A673 (cell line): ENCODE data around the gene AFAP1. TPM values are rescaled to one million over a fixed set of nuclear protein-coding genes. Genes with fewer than 3 reads are reported as not detected.

ENCODE experiments used
- BruUV-seq: library from RNA; stranded (reverse); fragments of 400-500 nt; replicated peaks from 2 replicates; lab custom pipeline; 2021; lab: Mats Ljungman, UMichigan
- CTCF ChIA-PET: fragments of 300-600 bp; sonication (Branson Sonifier 250); formaldehyde crosslinking; loops from one replicate; lab custom pipeline; 2022; ENCODE audit warnings: antibody characterized with exemption; lab: Charles Lee
- POLR2A ChIA-PET: fragments of 300-600 bp; sonication (Branson Sonifier 250); formaldehyde crosslinking; loops from one replicate; lab custom pipeline; 2022; ENCODE audit warnings: antibody characterized with exemption; ENCODE audit not compliant: low non-redundant PET; lab: Charles Lee
- DNase-seq: peaks from one replicate; pipeline ENCODE4 v3.0.0-alpha.2; 2015; ENCODE audit warnings: low spot score
- H3K27ac ChIP-seq: fragments of 200-600 bp; sonication (generic); 2 replicates; pipeline ENCODE4 v1.5.1; 2016; ENCODE audit warnings: mixed run types, low read depth, mild to moderate bottlenecking, mixed read lengths, antibody characterized with exemption, low read length; ENCODE audit not compliant: poor library complexity, severe bottlenecking
- H3K27me3 ChIP-seq: fragments of 200-600 bp; sonication (generic); replicated peaks from 2 replicates; pipeline ENCODE4 v1.6.1; 2017; ENCODE audit warnings: mixed run types, low read depth, mild to moderate bottlenecking, mixed read lengths, antibody characterized with exemption, low read length; ENCODE audit not compliant: insufficient read depth, poor library complexity
- H3K36me3 ChIP-seq: fragments of 200-600 bp; sonication (generic); 2 replicates; pipeline ENCODE4 v1.6.1; 2016; ENCODE audit warnings: mixed run types, mild to moderate bottlenecking, mixed read lengths, antibody characterized with exemption, low read length; ENCODE audit not compliant: insufficient read depth, poor library complexity, severe bottlenecking
- H3K4me1 ChIP-seq: fragments of 200-600 bp; sonication (generic); 2 replicates; pipeline ENCODE4 v1.6.1; 2017; ENCODE audit warnings: mixed run types, mild to moderate bottlenecking, mixed read lengths, antibody characterized with exemption, low read length; ENCODE audit not compliant: insufficient read depth, poor library complexity, severe bottlenecking
- H3K4me3 ChIP-seq: fragments of 200-600 bp; sonication (generic); 2 replicates; pipeline ENCODE4 v1.5.1; 2016; ENCODE audit warnings: low read depth, mixed run types, mild to moderate bottlenecking, mixed read lengths, low read length; ENCODE audit not compliant: poor library complexity, severe bottlenecking
- H3K9me3 ChIP-seq: fragments of 200-600 bp; sonication (generic); 2 replicates; pipeline ENCODE4 v1.6.1; 2016; ENCODE audit warnings: mixed run types, low read depth, mild to moderate bottlenecking, mixed read lengths, antibody characterized with exemption, low read length; ENCODE audit not compliant: poor library complexity, severe bottlenecking
- EZH2 ChIP-seq: fragments of 200-600 bp; sonication (generic); IDR thresholded peaks from 2 replicates; pipeline ENCODE4 v1.6.1; 2017; ENCODE audit warnings: borderline replicate concordance, low read depth, mild to moderate bottlenecking, mixed read lengths, antibody characterized with exemption, low read length; ENCODE audit not compliant: poor library complexity, severe bottlenecking
- intact Hi-C: fragments of 100-400 bp; cut with micrococcal nuclease; formaldehyde crosslinking; loops from one replicate; pipeline ENCODE4 v1.10.0; 2022; ENCODE audit not compliant: unreplicated experiment
- total RNA-seq: library from RNA; stranded (reverse); gene quantifications from 2 replicates; pipeline ENCODE4 v1.2.3, GENCODE V29; 2021
- TF ChIP-seq, protein P1 (sequence below): fragments of 300-800, 200-600 bp; sonication (generic); conservative IDR thresholded peaks from 2 replicates; pipeline ENCODE4 v1.5.1; 2017; ENCODE audit warnings: low read depth, mild to moderate bottlenecking, antibody characterized with exemption, low read length, moderate library complexity, mixed read lengths

The AFAP1 gene
- total RNA-seq, 1 experiment from 2014 or later, result 42.6 TPM

DNA sequence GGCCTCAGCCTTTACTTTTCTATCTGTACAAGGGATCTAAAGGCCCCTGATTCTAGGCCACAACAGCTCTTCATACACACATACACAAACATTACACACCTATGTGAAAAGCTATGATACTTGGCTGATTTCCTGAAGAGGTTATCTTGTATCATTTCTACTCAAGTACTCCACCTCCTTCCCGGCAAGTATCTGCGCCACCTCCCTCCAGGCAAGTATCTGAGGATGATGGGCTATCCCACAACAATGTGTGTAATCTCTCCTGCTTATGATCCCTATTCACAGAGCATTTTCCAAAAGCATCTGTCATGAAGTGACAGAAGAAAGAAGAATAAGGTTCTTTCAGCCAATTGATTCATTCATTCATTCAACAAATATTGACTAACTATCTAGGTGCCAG, 36.8 kb downstream of the AFAP1 start:
- peak overlapping the region; percentile 24 for H3K4me3 ChIP-seq
- no peak for TF ChIP-seq EZH2
- TF ChIP-seq, protein P1, sequence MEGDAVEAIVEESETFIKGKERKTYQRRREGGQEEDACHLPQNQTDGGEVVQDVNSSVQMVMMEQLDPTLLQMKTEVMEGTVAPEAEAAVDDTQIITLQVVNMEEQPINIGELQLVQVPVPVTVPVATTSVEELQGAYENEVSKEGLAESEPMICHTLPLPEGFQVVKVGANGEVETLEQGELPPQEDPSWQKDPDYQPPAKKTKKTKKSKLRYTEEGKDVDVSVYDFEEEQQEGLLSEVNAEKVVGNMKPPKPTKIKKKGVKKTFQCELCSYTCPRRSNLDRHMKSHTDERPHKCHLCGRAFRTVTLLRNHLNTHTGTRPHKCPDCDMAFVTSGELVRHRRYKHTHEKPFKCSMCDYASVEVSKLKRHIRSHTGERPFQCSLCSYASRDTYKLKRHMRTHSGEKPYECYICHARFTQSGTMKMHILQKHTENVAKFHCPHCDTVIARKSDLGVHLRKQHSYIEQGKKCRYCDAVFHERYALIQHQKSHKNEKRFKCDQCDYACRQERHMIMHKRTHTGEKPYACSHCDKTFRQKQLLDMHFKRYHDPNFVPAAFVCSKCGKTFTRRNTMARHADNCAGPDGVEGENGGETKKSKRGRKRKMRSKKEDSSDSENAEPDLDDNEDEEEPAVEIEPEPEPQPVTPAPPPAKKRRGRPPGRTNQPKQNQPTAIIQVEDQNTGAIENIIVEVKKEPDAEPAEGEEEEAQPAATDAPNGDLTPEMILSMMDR, result no peak
- intact Hi-C loops, result no loop called here
- H3K27ac ChIP-seq, result peak overlapping the region; percentile 57
- no peaks in the 10 kb centered on the region for H3K27me3 ChIP-seq
- no peaks in the 10 kb centered on the region for H3K9me3 ChIP-seq
- H3K36me3 ChIP-seq, result no peaks in the 10 kb centered on the region
- CTCF ChIA-PET, result no interaction called here
- no peak for DNase-seq
- POLR2A ChIA-PET, result interaction anchor here (0.7 kb wide), 1 partner anchor 33 kb away, joined by 6 read pairs; no protein-coding TSS in a partner anchor
- peaks cover 81% of the 10 kb centered on the region for H3K4me1 ChIP-seq
- no TSS peak for BruUV-seq

DNA sequence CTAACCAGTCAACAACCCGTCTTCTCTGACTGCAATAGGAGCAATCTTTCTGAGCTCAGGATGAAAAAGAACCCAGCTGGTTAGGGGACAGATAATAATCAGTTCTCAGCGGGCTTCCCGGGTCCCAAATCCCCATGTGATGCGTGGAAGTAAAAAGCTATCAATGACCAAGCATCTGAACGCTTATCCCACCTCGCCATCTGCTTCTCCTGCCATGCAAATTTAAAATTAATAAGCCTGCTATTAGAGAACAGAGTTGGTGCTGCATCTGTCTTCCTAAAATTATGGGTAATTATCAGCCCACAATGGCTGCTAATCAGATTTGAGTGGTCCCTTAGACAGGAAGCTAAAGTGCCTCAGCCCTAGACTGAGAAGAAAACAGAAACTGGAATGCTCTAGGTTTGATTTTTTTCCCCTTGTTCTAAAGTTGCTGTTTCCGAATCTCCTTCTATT, 37.5 kb downstream of the AFAP1 start:
- POLR2A ChIA-PET, result interaction anchor here (0.7 kb wide), 1 partner anchor 34 kb away, joined by 6 read pairs; no protein-coding TSS in a partner anchor
- Histone ChIP-seq H3K4me3 (peak overlapping the region; percentile 24), H3K27me3 (no peaks in the 10 kb centered on the region), H3K4me1 (peaks cover 74% of the 10 kb centered on the region), H3K9me3 (no peaks in the 10 kb centered on the region), H3K27ac (peak overlapping the region; percentile 57), H3K36me3 (no peaks in the 10 kb centered on the region)
- no peak for TF ChIP-seq EZH2
- TF ChIP-seq, protein P1, result no peak
- BruUV-seq, result no TSS peak
- CTCF ChIA-PET, result interaction anchor here (0.6 kb wide), 1 partner anchor 64 kb away, joined by 6 read pairs; no protein-coding TSS in a partner anchor
- DNase-seq, result peak; percentile 71
- intact Hi-C loops, result no loop called here

DNA sequence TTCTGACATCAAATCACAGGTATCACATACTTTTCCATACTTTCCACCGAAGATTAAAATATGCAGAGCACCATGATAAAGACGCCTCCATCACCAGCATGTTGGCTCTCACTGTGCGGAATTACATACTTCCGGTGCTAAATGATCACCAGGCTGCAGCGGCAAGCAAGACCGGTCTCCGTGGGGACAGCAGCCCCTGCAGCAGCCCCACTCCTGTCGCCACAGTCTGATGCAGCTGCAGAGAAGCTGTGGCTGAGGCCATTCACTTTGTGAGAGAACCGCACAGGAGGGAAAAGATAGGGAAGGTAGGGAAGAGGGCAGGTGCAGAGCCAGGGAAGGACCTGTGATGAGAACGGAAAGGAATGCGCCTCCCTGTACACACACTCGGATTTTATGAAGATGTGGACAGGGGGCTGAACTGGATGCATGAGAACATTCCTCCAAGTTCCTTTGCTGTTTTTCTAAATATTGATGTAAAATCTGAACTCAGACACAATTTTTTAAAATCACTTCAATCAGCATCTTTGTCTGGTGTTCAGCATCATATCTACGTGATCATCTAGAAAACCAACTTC, 38.3 kb downstream of the AFAP1 start:
- no peaks in the 10 kb centered on the region for H3K36me3 ChIP-seq
- no TSS peak for BruUV-seq
- no peaks in the 10 kb centered on the region for H3K27me3 ChIP-seq
- no peaks in the 10 kb centered on the region for H3K9me3 ChIP-seq
- POLR2A ChIA-PET, result no interaction called here
- peak overlapping the region; percentile 57 for H3K27ac ChIP-seq
- peak; percentile 56 for DNase-seq
- TF ChIP-seq, protein P1, result no peak
- TF ChIP-seq EZH2, result no peak
- H3K4me1 ChIP-seq, result peaks cover 67% of the 10 kb centered on the region
- peak overlapping the region; percentile 24 for H3K4me3 ChIP-seq
- CTCF ChIA-PET, result no interaction called here
- intact Hi-C loops, result no loop called here
